ENCODE results near the gene PDK2. TPM values are rescaled to one million over a fixed set of nuclear protein-coding genes. Genes with fewer than 3 reads are reported as not detected.
A peak's percentile ranks its signal among the peaks of the same experiment; 100 is the strongest.

Gene PDK2
- total and polyA plus RNA-seq, 2 donors = 15.9 to 55.0 TPM

- no peaks in the 10 kb centered on the region for H3K4me1 ChIP-seq (ENCODE audit: insufficient read depth)
- no peak for DNase-seq (ENCODE audit: extremely low spot score)
These were observed 66.1 kb downstream of the PDK2 start for GRCh38 chr17:50161023-50161910.

More at GRCh38 chr17:50161023-50161910, 66.1 kb downstream of the PDK2 start:
- H3K27ac ChIP-seq (ENCODE audit: low read depth) = peak overlapping the region; percentile 48
- under 1% methylated on average over 53 of the region's 53 CpGs for WGBS
- peak overlapping the region; percentile 30 for H3K4me3 ChIP-seq (ENCODE audit: low read depth, low read length)
- no peaks in the 10 kb centered on the region for H3K36me3 ChIP-seq (ENCODE audit: insufficient read depth)

Other genes starting within 250 kb of the PDK2 start
- gene TAC4, start 247.3 kb upstream of the PDK2 start, total RNA-seq = 0.63 TPM
- not detected for gene TAC4, start 247.3 kb upstream of the PDK2 start, polyA plus RNA-seq
- not detected for gene DLX4, start 126.2 kb upstream of the PDK2 start, total RNA-seq
- 0.20 TPM for gene DLX4, start 126.2 kb upstream of the PDK2 start, polyA plus RNA-seq
- gene DLX3, start 100.1 kb upstream of the PDK2 start, total RNA-seq = not detected
- 0.16 TPM for gene DLX3, start 100.1 kb upstream of the PDK2 start, polyA plus RNA-seq
- 26.0 TPM for gene ITGA3, start 39.2 kb upstream of the PDK2 start, total RNA-seq
- 54.9 TPM for gene ITGA3, start 39.2 kb upstream of the PDK2 start, polyA plus RNA-seq
- gene SAMD14, start 34.8 kb downstream of the PDK2 start, total RNA-seq = 2.2 TPM
- 3.7 TPM for gene SAMD14, start 34.8 kb downstream of the PDK2 start, polyA plus RNA-seq
- 16.6 TPM for gene PPP1R9B, start 55.3 kb downstream of the PDK2 start, total RNA-seq
- gene PPP1R9B, start 55.3 kb downstream of the PDK2 start, polyA plus RNA-seq = 29.6 TPM
- gene SGCA, start 70.7 kb downstream of the PDK2 start, total RNA-seq = 15.4 TPM
- 89.1 TPM for gene SGCA, start 70.7 kb downstream of the PDK2 start, polyA plus RNA-seq
- gene COL1A1, start 106.3 kb downstream of the PDK2 start, total RNA-seq = 5,262 TPM
- 802 TPM for gene COL1A1, start 106.3 kb downstream of the PDK2 start, polyA plus RNA-seq
- gene TMEM92, start 179.1 kb downstream of the PDK2 start, total RNA-seq = 1.0 TPM
- 2.5 TPM for gene TMEM92, start 179.1 kb downstream of the PDK2 start, polyA plus RNA-seq

Data from urinary bladder (tissue), 4 donors.